Measurements from ENCODE around the gene SSBP2.
"Not testable (repeated sequence)": the region's sequence is repeated elsewhere in the genome, so short reads cannot be mapped to it uniquely, and the experiment has no call there.

SSBP2 gene

DNA sequence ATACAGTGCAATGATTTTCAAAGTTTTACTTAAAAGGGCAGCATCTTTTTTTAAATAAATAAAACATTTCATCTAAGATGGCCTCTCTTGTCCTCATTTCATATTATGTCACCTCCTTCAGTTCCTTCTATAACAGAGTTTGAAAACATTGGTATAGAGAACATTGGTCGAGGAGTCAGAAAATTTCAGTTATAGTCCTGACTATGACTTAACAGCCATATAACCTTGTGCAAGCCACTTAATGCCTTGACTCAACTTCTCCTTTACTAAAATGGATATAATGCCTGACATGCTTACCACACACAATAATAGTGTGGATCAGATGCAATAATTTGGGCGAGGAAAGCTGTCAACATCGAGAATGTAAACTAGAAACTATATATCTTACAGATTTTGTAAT lies 22.6 kb downstream of the SSBP2 start:
- DNase-seq (ENCODE audit: low spot score) = no peak

DNA sequence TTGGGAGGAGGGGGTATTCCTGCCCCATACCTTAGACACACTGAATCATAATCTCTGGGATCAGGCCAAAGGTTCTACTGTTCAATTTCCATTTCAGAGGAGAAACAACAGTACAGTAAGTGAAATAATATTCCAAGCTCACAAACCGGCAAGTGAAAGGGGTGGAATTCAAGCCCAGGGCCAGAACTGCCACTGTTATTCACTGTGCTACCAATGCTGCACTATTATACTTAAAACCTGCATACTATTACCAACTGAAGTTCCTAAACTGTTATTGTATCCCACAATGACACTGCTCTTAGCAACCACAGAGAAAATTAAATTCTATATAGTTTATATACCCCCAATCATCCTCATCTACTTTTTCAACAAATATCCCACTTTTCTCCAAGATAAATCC lies 24.6 kb downstream of the SSBP2 start:
- DNase-seq (ENCODE audit: low spot score) = no peak

DNA sequence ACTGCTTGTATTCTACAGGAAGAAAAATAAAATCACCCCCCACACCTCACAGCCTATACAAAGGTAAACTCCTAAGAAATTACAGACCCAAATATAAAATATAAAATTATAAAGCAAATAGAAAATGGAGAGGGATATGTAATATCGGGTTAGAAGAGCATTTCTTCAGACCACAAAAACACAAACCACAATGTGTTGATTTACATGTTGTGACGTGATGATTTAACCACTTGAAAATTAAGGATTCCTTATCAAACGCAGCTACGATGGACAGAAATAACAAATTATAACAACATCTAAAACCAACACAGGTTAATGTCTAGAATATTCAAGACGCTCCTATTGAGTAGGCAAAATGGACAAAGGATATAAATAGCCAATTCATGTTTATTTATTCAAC lies 26.3 kb downstream of the SSBP2 start:
- no peak for DNase-seq (ENCODE audit: low spot score)

DNA sequence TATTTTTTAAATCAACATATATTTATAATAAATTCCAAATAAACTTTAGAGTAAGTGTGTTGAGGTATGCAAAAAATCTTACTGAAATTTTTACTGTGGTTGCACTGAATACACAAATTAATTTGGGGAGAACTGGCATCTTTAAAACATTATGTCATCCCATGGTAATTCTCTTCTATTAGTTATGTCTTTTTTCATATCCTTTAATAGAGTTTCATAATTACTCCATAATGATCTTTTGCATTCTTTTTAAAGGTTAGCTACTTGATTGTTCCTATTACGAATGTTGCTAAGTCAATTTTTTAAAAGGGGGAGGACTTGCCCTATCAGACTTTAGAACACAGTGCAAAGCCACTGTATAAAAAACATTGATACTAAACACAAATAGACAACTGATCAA lies 26.8 kb downstream of the SSBP2 start:
- DNase-seq (ENCODE audit: low spot score) = no peak

DNA sequence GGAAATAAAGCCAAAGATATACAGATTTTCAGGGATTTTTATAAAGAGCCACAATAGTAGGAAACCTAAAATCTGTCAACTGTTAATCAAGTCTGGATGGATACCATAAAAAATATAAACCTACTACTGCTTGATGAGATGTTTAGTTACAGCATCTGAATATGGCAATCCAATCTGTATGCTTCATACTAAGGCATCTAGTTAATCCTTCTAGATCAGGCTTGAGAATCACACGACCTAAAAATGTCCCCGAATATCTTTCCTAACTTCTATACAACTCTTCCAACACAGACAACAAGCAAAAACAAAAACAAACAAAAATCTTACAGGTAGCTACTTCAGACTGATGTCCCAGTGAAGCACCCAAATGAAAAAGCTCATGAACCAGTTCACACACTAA lies 29.8 kb downstream of the SSBP2 start:
- DNase-seq (ENCODE audit: low spot score) = no peak

DNA sequence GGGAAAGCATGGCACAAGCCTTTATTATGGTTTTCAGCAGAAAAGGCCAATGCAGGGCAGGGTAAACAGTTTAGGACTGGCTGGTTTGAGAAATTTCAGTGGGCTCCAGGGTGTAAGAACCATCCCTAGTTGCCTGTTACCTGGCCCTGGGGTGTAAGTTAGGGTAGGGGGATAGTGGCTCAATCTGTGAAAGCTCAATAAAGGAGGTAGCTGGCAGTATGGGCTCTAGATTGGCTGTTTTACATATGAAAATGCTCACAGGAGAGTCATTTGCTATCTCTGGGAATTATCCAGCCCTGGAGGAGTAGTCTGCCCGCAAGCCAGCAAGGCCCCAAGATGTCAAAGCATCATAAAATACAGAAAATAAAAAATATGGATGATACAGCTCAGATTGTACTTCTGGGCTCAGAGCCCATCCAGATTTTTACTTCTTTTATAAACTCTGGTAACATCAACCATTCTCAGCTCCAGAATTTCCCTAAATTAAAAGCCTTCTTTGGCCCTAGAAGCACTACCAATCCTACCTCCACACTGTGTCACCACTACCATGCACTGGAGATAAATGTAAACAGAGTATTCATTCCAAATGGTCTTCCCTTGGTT lies 31.1 kb downstream of the SSBP2 start:
- no peak for DNase-seq (ENCODE audit: low spot score)

DNA sequence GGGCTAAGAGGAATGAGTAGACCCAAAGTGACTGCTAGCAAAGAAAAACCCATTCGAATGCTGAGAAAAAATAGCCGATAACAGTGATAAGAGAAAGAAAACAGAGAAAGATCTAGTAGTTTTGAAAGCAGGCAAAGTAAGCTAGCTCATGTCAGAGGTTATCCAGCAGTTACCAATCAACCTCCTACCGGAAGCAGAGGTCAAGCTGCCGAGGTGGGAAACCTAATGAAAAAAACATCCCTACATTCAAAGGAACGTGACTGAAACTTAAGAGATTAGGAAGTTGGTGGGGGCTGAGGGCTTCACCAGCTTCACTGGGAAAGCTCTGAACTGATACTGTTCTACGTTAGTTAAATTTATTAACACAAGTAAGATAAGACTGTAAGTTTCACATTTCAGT lies 32.6 kb downstream of the SSBP2 start:
- DNase-seq (ENCODE audit: low spot score) = no peak

DNA sequence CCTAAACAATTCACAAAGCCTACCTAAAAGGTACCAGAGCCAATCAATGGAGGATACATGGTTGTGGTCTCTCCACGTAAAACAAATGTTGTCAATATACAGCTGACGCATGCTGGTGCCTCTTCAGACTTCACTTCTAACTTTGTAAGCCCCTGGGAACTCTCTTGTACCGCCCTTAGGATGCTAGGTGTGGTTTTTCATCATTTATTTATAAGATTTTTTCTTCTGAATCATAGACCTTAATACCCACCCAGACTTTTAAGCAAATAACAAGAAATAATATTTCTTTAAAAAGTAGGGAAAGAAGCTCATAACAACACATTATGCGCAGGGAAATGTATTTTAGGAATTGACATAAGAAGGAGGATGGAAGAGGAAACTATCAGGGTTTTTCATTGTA lies 33.0 kb downstream of the SSBP2 start:
- no peak for DNase-seq (ENCODE audit: low spot score)

DNA sequence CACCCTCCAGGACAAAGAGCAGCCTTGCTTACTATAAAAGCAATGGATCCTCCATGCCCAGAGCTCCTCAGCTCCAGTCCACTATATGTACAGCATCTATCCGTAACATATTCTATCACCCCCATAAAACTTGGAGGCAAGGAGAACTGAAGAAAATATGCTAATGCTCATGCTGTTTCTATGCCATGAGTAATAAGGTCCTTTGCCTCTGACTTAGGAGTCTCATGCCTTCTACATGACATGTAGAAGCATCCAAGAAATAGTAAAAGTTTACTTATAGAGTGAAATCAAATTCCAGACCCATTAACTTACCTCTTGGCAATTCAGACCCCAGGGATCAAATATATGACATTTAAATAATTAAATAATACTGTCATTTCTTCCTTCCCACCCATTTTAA lies 33.7 kb downstream of the SSBP2 start:
- DNase-seq (ENCODE audit: low spot score) = no peak

DNA sequence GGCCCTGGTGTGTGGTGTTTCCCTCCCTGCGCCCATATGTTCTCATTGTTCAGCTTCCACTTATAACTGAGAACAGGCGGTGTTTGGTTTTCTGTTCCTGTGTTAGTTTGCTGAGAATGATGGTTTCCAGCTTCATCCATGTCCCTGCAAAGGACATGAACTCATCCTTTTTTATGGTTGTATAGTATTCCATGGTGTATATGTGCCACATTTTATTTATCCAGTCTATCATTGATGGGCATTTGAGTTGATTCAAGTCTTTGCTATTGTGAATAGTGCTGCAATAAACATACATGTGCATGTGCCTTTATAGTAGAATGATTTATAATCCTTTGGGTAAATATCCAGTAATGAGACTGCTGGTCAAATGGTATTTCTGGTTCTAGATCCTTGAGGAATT lies 36.8 kb downstream of the SSBP2 start:
- not testable (repeated sequence) for DNase-seq (ENCODE audit: low spot score)

DNA sequence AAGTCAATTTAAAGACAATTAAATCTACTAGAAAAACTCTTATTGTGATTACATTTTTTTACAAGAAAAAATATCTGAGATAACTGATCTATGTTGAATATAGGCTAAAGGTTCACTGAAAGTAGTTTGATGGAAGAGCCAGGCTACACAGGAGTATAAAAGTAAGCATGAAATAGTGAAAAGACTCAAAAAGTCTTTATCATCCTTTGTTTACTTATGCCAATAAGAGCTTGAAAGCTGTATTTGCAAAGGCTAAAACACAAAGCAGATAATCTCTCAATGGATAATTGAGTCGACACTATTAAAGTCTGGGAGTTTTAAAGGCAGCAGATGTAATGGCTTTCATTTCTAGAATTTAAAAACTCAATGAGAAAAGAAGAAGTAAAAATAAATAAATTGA lies 42.0 kb downstream of the SSBP2 start:
- no peak for DNase-seq (ENCODE audit: low spot score)

DNA sequence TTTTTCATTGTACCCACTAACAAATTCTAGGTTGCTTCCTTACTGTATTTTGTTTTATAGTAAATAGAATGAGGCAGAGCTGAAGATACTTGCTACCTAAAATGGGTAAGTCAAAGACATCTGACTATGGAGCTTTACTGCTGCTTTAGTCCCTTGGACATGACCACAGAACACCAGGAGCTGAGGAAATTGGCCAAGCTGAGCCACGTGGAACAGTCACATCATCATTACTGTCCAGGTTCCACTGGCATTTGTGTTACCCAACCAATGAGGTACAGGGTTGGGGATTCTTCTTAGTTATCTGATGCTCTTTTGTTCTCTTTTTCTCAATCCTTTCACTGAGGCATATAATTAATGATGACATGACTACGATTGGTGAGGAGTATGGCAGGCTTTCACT lies 47.1 kb downstream of the SSBP2 start:
- DNase-seq (ENCODE audit: low spot score) = no peak

DNA sequence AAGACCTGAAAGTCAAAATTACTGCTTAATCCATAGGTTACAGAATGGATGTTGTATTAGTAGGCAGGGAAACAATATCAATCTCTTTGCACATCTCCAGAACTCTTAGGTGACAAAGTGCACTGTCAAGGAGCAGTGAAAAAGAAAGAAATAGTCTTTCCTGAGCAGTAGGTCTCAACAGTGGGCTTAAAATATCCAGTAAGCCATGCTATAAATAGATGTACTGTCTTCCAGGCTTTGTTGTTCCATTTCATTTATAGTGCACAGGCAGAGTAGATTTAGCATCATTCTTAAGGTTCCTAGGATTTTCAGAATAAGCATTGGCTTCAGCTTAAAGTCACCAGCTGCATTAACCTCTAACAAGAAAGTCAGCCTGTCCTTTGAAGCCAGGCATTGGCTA lies 50.7 kb downstream of the SSBP2 start:
- DNase-seq (ENCODE audit: low spot score) = no peak

DNA sequence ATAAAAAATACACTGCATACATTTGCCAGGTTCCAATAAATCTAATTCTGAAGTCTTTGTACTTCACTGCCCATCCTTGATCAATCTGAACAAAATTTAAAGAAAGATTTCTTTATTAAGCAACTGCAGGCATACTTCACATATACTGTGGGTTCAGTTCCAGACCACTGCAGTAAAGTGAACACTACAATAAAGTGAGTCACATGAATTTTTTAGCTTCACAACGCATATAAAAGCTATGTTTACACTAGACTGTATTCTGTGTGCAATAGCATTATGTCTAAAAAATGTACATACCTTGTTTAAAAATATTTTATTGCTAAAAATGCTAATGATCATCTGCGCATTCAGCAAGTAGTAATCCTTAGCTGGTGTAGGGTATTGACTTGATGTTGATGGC lies 52.1 kb downstream of the SSBP2 start:
- DNase-seq (ENCODE audit: low spot score) = no peak

DNA sequence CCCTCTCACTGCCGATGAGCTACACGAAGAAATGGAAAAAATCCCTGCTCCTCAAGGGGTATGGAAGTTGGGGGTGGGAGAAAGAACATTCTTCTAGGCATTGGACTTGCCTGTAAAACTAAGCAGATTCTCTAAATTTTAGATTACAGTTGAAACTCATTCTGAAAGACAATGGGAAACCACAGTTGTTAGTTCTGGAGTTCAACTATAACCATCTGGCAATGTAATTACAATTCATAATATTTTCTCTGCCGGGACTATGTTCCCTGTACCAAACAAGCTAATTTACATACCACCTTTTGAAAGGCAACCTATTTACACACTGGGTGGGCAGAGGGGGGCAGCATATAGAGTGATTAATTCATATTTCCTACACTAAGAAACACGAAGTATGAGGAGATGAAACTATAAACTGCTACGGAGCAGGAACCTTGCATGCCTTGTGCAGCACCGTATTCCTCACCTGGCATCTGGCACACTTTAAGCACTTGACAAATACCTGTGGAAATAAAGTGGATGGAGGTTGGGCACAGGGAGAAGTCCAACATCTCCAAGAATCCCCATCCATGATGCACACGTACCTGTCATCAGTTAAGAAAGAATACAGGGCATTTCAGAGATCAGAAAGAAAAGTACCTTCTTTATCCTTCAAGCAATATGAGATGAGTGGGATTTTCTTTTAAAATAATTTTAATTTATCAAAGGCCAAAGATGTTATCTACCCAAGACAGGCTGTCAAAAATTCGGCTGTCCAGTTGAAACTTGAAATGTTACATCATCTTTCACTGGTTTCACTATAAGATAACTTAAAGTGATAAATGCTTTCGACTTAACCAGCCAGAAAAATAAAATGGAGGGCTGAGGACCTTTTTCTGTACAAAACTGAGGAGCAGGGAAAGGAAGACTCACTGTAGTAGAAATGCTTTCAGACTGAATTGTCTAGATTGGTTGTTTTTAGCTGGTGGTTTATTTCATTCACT lies 54.2 kb downstream of the SSBP2 start:
- no peak for DNase-seq (ENCODE audit: low spot score)

DNA sequence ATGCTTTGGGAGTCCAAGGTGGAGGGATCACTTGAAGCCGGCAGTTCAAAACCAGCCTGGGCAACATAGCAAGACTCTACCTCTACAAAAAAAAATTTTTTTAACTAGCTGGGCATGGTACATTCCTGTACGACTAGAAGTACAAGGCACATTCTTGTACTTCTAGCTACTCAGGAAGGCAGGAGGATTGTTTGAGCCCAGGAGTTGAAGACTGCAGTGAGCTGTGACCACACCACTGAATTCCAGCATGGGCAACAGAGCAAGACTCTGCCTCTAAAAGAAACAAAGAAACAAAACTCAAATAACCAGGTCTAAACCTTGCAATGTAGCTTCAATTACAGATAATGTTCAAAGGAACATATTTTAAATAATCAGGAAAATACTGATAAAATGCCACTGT lies 56.2 kb downstream of the SSBP2 start:
- no peak for DNase-seq (ENCODE audit: low spot score)

DNA sequence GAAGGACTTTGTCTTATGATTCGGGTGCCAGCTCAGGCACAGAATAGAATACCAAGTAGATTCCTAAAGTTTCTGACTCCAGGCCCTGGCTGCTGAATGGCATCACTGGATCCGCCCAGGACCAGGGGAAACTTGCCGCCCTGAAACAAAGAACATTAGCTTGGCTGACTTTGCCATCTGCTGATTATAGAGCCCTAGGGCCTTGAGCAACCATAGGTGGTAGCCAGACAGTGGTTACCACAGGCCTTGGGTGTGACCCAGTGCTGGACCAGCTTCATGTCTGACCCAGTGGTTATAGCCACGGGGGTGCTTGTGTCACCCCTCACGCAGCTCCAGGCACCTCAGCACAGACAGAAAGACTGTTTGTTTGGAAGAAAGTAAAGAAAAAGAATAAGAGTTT lies 62.7 kb downstream of the SSBP2 start:
- no peak for DNase-seq (ENCODE audit: low spot score)

DNA sequence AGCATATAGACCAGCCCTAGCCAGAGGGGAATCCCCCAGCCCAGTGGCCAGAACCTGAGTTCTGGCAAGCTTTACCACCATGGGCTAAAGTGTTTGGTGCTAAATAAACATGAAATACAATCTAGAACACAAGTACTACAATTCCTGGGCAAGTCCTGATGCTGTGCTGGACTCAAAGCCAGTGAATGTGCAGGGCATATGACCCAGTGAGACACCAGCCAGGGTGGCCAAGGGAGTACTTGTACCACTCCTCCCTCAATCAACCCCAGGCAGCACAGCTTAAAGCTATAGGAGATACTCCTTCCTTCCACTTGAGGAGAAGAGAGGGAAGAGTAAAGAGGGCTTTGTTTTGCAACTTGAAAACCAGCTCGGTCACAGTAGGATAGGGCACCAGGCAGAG lies 63.6 kb downstream of the SSBP2 start:
- DNase-seq (ENCODE audit: low spot score) = no peak

DNA sequence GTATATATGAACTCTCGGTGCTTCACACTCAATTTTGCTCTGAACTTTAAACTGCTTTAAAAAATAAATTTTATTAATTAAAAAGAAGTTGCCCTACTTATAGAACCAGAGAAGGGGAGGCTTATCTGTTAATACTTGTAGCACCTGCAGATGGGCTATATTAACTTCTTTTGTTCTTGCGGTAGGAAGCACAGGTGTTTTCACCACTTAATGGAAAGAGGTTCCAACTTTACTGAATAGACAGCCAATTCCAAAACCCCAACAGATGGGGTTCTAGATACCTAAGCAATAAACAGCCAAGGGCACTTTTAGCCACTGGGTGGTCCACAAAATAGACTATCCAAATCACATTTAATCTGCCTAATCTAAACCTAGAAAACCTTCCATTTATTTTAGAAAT lies 65.4 kb downstream of the SSBP2 start:
- DNase-seq (ENCODE audit: low spot score) = no peak

DNA sequence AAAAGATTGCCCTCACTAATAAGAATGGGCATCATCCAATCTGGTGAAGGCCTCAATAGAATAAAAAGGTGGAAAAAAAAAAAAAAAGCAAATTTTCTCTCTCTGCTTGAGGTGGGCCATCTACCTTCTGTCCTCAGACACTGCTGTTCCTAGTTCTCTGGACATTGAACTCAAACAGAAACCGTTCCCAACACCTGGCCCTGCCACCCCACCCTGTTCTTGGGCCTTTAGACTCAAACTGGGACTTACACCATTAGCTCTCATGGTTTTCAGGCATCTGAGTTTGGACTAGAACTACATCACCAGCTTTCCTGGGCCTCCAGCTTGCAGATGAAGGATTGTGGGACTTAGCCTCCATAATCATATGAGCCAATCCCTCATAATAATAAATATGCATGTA lies 71.0 kb downstream of the SSBP2 start:
- DNase-seq (ENCODE audit: low spot score) = no peak

DNA sequence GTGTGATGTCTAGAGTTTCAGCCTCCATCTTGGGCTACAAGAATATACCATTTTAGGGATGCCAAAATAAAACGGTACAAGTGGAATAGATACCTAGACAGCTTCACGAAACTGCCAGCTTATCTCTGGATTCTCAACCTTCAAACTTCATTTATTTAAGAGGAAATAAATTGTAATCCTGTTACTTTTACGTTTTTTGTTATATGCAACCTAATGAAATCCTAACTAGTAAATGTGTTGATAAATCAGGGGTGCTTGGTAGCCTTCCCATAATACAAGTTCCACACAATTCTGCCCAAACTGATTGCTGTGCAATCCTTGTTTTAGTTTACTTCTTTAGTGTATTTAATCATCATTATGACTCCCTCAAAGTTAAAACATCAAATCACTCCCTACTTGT lies 75.5 kb downstream of the SSBP2 start:
- no peak for DNase-seq (ENCODE audit: low spot score)

DNA sequence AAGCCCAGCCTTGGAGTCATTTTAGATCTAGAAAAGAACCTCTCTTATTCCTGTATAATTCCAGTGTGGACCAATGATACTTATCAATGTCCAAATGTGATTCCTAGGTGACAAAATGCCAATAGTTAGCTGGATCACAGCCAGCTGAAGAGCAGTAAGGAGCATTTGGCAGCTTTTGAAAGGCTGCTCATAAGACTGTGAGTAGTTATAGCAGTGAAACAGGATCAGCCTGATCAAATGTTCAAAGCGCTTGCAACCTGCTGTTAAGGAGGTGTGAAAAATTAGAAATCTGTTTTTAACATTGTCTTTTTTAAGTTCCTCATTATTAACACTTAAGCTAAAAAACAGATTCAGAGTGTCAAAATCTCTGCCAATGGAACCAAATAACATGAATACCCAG lies 85.1 kb downstream of the SSBP2 start:
- no peak for DNase-seq (ENCODE audit: low spot score)

DNA sequence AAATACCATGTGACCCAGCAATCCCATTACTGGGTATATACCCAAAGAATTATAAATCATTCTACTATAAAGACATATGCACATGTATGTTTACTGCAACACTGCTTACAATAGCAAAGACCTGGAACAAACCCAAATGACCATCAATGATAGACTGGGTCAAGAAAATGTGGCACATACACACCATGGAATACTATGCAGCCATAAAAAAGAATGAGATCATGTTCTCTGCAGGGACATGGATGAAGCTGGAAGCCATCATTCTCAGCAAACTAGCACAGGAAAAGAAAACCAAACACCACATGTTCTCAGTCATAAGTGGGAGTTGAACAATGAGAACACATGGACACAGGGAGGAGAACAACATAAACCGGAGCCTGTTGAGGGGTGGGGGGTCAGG lies 90.3 kb downstream of the SSBP2 start:
- DNase-seq (ENCODE audit: low spot score) = not testable (repeated sequence)

DNA sequence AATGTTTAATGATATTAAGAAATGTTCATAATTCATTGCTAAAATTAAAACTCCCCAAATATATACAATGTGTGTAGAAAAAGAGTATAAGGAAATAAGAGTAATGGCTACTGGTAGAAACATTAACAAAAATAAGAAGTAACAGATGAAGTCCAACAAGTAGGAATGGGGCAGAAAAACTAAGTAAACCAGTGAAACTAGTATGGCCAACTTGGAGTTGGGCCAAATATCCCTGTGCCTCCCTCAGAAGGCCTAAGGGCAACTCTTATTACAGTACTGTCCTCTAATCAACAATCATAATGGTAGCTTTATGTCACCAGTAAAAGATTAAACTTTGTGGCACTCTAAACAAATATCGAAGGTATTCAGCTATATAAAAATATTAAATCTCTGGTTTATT lies 93.5 kb downstream of the SSBP2 start:
- no peak for DNase-seq (ENCODE audit: low spot score)
